ENCODE results near the gene RAMACL. TPM values are rescaled to one million over a fixed set of nuclear protein-coding genes. Genes with fewer than 3 reads are reported as not detected.
A peak's percentile ranks its signal among the peaks of the same experiment; 100 is the strongest.

RAMACL gene
- total RNA-seq, 6 donors from 2014 or later: 3.7 to 13.0 (median 7.9) TPM

GRCh38 chr6:166591026-166591425, 4.5 kb upstream of the RAMACL start:
- H3K4me1 ChIP-seq: peaks cover 34 to 39% (median 38%) of the 10 kb centered on the region in 4 donors
- TF ChIP-seq EP300 (IDR thresholded peaks at IDR 0.05) (no peak), POLR2A (IDR thresholded peaks at IDR 0.05) (no peak), POLR2AphosphoS5 (IDR thresholded peaks at IDR 0.05) (no peak), CTCF (IDR thresholded peaks at IDR 0.05) (no peak)
- DNase-seq: no peak
- no peaks in the 10 kb centered on the region for H3K36me3 ChIP-seq
- H3K27me3 ChIP-seq: no peaks in the 10 kb centered on the region
- no peak overlapping the region for H3K4me3 ChIP-seq
- 93 to 95% methylated on average over 11 of the region's 11 CpGs for WGBS, 2 donors
- H3K27ac ChIP-seq: no peak overlapping the region
- no peak for ATAC-seq (ENCODE audit: low FRiP score in 2 of 2)
- H3K9me3 ChIP-seq: no peaks in the 10 kb centered on the region

GRCh38 chr6:166589786-166590574, 3.5 kb upstream of the RAMACL start:
- H3K4me3 ChIP-seq: no peak overlapping the region
- H3K4me1 ChIP-seq: peaks cover 34 to 37% (median 37%) of the 10 kb centered on the region in 4 donors
- 67 to 68% methylated on average over 8 of the region's 8 CpGs for WGBS, 2 donors
- DNase-seq (no peak), ATAC-seq (ENCODE audit: low FRiP score in 2 of 2) (no peak)
- H3K27ac ChIP-seq: peak overlapping the region in 2 of 4 donors; percentile 28 to 58
- H3K9me3 ChIP-seq: no peaks in the 10 kb centered on the region
- TF ChIP-seq CTCF (IDR thresholded peaks at IDR 0.05): no peak
- TF ChIP-seq EP300 (IDR thresholded peaks at IDR 0.05): no peak
- no peak for TF ChIP-seq POLR2AphosphoS5 (IDR thresholded peaks at IDR 0.05)
- no peak for TF ChIP-seq POLR2A (IDR thresholded peaks at IDR 0.05)
- no peaks in the 10 kb centered on the region for H3K27me3 ChIP-seq
- H3K36me3 ChIP-seq: no peaks in the 10 kb centered on the region

- no peak for DNase-seq
- TF ChIP-seq CTCF (IDR thresholded peaks at IDR 0.05): no peak
- TF ChIP-seq POLR2A (IDR thresholded peaks at IDR 0.05): no peak
- TF ChIP-seq POLR2AphosphoS5 (IDR thresholded peaks at IDR 0.05): no peak
- no peak for TF ChIP-seq EP300 (IDR thresholded peaks at IDR 0.05)
- Histone ChIP-seq H3K9me3 (no peaks in the 10 kb centered on the region), H3K27ac (peak overlapping the region; percentile 23 to 58 (median 38)), H3K36me3 (no peaks in the 10 kb centered on the region), H3K4me1 (peaks cover 34 to 37% (median 37%) of the 10 kb centered on the region in 4 donors), H3K4me3 (no peak overlapping the region), H3K27me3 (no peaks in the 10 kb centered on the region)
- 70 to 71% methylated on average over 4 of the region's 4 CpGs for WGBS, 2 donors
- no peak for ATAC-seq (ENCODE audit: low FRiP score in 2 of 2)
Measured at GRCh38 chr6:166589337-166589731, 2.9 kb upstream of the RAMACL start.

- H3K9me3 ChIP-seq: no peaks in the 10 kb centered on the region
- 43 to 66% methylated on average over 9 to 11 of the region's 11 CpGs for WGBS, 2 donors
- TF ChIP-seq POLR2A (IDR thresholded peaks at IDR 0.05): no peak
- TF ChIP-seq CTCF (IDR thresholded peaks at IDR 0.05): no peak
- TF ChIP-seq POLR2AphosphoS5 (IDR thresholded peaks at IDR 0.05): no peak
- TF ChIP-seq EP300 (IDR thresholded peaks at IDR 0.05): no peak
Measured at GRCh38 chr6:166588691-166589336, 2.3 kb upstream of the RAMACL start.

More at GRCh38 chr6:166588691-166589336, 2.3 kb upstream of the RAMACL start:
- H3K27ac ChIP-seq: peak overlapping the region; percentile 23 to 58 (median 38)
- peaks cover 37 to 43% (median 39%) of the 10 kb centered on the region in 4 donors for H3K4me1 ChIP-seq
- peak in 1 of 2 donors; percentile 70 for ATAC-seq (ENCODE audit: low FRiP score in 2 of 2)
- H3K27me3 ChIP-seq: no peaks in the 10 kb centered on the region
- DNase-seq: no peak
- no peaks in the 10 kb centered on the region for H3K36me3 ChIP-seq
- H3K4me3 ChIP-seq: no peak overlapping the region

All from upper lobe of left lung (tissue), 6 donors.